ENCODE measurements around the gene AMER2.

The AMER2 gene

DNA sequence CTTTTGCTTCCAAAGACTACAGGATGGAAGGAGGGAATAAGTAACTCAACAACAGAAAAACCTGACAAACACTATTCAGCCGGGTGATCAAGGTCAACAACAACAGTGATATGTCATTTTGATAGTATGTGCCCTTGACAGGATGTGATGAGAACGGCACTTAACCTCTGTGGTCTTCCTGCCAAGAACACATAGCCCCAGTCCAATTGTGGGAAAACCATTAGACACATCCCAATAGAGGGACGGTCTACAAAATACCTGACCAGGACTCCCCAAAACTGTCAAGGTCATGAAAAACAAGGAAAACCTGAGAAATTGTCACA, 43.1 kb upstream of the AMER2 start:
- no peak overlapping the region for H3K4me3 ChIP-seq (ENCODE audit: low read length)
- H3K4me1 ChIP-seq (ENCODE audit: low read length): peaks cover 11% of the 10 kb centered on the region
- no peak overlapping the region for H3K27ac ChIP-seq (ENCODE audit: low read length)
- H3K79me2 ChIP-seq (ENCODE audit: low read length): no peaks in the 10 kb centered on the region
- H3K4me2 ChIP-seq (ENCODE audit: low read length): no peak overlapping the region
- H3K36me3 ChIP-seq (replicated peaks; ENCODE audit: low read depth, low read length): no peaks in the 10 kb centered on the region
- H3K9me3 ChIP-seq (ENCODE audit: insufficient read depth, low read length): no peaks in the 10 kb centered on the region
- H3K27me3 ChIP-seq (ENCODE audit: low read depth, low read length): no peaks in the 10 kb centered on the region
- H2AFZ ChIP-seq (ENCODE audit: low read depth, low read length): no peak overlapping the region
- H3K9ac ChIP-seq (ENCODE audit: low read length): no peak overlapping the region
- TF ChIP-seq EZH2phosphoT487 (IDR thresholded peaks at IDR 0.05; ENCODE audit: low read depth): no peak
- TF ChIP-seq, protein P1, sequence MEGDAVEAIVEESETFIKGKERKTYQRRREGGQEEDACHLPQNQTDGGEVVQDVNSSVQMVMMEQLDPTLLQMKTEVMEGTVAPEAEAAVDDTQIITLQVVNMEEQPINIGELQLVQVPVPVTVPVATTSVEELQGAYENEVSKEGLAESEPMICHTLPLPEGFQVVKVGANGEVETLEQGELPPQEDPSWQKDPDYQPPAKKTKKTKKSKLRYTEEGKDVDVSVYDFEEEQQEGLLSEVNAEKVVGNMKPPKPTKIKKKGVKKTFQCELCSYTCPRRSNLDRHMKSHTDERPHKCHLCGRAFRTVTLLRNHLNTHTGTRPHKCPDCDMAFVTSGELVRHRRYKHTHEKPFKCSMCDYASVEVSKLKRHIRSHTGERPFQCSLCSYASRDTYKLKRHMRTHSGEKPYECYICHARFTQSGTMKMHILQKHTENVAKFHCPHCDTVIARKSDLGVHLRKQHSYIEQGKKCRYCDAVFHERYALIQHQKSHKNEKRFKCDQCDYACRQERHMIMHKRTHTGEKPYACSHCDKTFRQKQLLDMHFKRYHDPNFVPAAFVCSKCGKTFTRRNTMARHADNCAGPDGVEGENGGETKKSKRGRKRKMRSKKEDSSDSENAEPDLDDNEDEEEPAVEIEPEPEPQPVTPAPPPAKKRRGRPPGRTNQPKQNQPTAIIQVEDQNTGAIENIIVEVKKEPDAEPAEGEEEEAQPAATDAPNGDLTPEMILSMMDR (IDR thresholded peaks at IDR 0.05; ENCODE audit: low read depth, low read length): no peak
- H4K20me1 ChIP-seq (ENCODE audit: insufficient read depth, low read length): no peaks in the 10 kb centered on the region

DNA sequence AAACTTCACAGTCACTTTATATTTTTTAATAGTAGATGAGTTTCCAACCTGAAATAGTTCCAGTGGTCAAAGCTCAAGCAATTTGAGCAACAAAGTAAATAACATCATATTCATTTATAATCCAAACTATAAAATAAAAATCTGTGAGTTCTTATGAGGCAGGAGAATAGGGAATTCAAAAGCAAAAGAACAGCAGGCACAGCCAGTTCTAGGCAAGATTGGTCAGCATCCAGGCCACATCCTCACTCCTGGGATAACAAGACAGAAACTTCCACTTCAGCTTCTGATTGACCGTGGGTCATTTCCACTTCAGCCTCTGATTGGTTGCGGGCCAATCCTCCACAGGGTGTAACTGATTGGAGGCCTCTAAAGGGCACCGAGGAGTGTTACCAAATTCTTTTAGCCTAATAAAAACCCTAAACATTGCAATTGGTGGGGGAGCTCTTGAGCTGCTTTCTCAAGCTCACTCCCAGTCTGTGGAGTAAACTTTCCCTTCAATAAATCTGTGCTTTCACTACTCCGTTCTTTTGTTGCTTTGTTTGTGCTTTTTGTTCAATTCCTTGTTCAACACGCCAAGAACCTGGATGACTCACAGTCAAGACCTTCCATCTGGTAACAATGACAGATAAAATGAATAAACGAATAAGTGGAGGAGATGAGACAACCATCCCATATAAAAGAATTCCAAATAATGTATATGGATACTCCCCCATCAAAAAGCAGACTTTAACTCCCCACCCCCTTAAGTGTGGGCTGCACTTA, 42.6 kb upstream of the AMER2 start:
- H3K27ac ChIP-seq (ENCODE audit: low read length): no peak overlapping the region
- H4K20me1 ChIP-seq (ENCODE audit: insufficient read depth, low read length): no peaks in the 10 kb centered on the region
- no peaks in the 10 kb centered on the region for H3K9me3 ChIP-seq (ENCODE audit: insufficient read depth, low read length)
- no peak for TF ChIP-seq EZH2phosphoT487 (IDR thresholded peaks at IDR 0.05; ENCODE audit: low read depth)
- no peaks in the 10 kb centered on the region for H3K27me3 ChIP-seq (ENCODE audit: low read depth, low read length)
- no peaks in the 10 kb centered on the region for H3K36me3 ChIP-seq (replicated peaks; ENCODE audit: low read depth, low read length)
- no peaks in the 10 kb centered on the region for H3K79me2 ChIP-seq (ENCODE audit: low read length)
- no peak overlapping the region for H3K4me3 ChIP-seq (ENCODE audit: low read length)
- H2AFZ ChIP-seq (ENCODE audit: low read depth, low read length): no peak overlapping the region
- H3K4me2 ChIP-seq (ENCODE audit: low read length): no peak overlapping the region
- H3K4me1 ChIP-seq (ENCODE audit: low read length): peaks cover 11% of the 10 kb centered on the region
- no peak overlapping the region for H3K9ac ChIP-seq (ENCODE audit: low read length)

DNA sequence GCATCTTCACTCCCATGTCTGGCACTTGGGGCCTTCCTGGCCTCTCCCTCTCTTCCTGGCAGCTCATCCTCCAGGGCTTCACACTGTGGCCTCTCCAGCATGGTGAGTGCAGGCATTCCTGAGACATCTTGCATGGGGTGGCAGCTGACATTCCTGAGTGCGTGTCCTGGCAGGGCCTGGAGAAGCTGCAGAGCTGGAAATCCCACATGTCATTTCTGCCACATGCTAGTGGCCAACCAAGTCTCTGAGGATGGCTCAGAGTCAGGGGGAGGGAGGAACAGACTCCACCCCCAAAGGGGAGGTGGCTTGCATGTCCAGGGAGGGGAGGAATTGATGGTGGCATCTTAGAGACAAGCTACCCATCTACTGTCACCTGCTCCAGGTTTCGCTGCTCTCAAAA, 41.6 kb upstream of the AMER2 start:
- Histone ChIP-seq H2AFZ (ENCODE audit: low read depth, low read length) (no peak overlapping the region; the same call in 1 of the 2 replicates), H3K4me3 (ENCODE audit: low read length) (no peak overlapping the region), H3K36me3 (replicated peaks; ENCODE audit: low read depth, low read length) (no peaks in the 10 kb centered on the region), H3K27me3 (ENCODE audit: low read depth, low read length) (no peaks in the 10 kb centered on the region), H4K20me1 (ENCODE audit: insufficient read depth, low read length) (no peaks in the 10 kb centered on the region), H3K79me2 (ENCODE audit: low read length) (no peaks in the 10 kb centered on the region), H3K9ac (ENCODE audit: low read length) (no peak overlapping the region), H3K27ac (ENCODE audit: low read length) (no peak overlapping the region), H3K4me2 (ENCODE audit: low read length) (no peak overlapping the region), H3K4me1 (ENCODE audit: low read length) (peaks cover 11% of the 10 kb centered on the region), H3K9me3 (ENCODE audit: insufficient read depth, low read length) (no peaks in the 10 kb centered on the region)
- TF ChIP-seq, protein P1 (IDR thresholded peaks at IDR 0.05; ENCODE audit: low read depth, low read length): no peak
- TF ChIP-seq EZH2phosphoT487 (IDR thresholded peaks at IDR 0.05; ENCODE audit: low read depth): no peak

DNA sequence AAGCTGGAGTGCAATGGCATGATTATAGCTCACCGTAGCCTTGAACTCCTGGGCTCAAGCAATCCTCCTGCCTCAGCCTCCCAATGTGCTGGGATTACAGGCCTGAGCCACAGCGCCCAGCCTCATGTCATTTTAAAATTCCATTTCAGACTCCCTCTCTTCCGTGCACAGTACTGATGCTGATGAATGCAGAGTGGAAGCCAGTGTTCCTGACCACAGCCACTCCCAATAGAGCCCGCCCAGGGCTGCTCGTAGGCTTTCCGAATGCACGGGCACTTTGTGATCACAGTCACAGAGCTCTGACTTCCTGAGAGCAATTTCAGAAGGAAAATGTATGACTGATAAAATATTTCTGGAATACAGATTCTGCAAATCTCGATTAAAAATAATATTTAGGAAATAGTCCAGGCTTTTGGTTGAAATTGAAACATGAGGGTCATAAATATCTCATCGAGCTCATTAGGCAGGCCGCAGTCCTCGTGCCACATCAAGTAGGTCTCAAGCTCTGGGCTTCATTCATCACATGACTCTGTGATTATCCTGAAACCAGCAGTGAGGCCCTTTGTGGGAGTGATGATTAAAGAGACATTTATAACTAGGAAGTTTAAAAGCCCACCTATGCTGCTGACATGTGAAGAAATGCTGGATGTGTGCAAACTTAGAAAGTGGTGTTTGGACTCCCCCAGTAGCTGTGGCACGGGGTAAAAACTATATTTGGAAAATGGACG, 38.9 kb upstream of the AMER2 start:
- Histone ChIP-seq H3K4me3 (ENCODE audit: low read length) (no peak overlapping the region), H3K9ac (ENCODE audit: low read length) (no peak overlapping the region), H2AFZ (ENCODE audit: low read depth, low read length) (no peak overlapping the region), H3K79me2 (ENCODE audit: low read length) (no peaks in the 10 kb centered on the region), H3K36me3 (replicated peaks; ENCODE audit: low read depth, low read length) (no peaks in the 10 kb centered on the region), H3K27me3 (ENCODE audit: low read depth, low read length) (no peaks in the 10 kb centered on the region), H4K20me1 (ENCODE audit: insufficient read depth, low read length) (no peaks in the 10 kb centered on the region), H3K4me2 (ENCODE audit: low read length) (no peak overlapping the region), H3K9me3 (ENCODE audit: insufficient read depth, low read length) (no peaks in the 10 kb centered on the region), H3K27ac (ENCODE audit: low read length) (no peak overlapping the region), H3K4me1 (ENCODE audit: low read length) (no peaks in the 10 kb centered on the region)
- TF ChIP-seq, protein P1 (IDR thresholded peaks at IDR 0.05; ENCODE audit: low read depth, low read length): no peak
- no peak for TF ChIP-seq EZH2phosphoT487 (IDR thresholded peaks at IDR 0.05; ENCODE audit: low read depth)
